Thoracic aorta (tissue), 2 donors: Measurements from ENCODE around the gene NDUFB1. TPM values are rescaled to one million over a fixed set of nuclear protein-coding genes. Genes with fewer than 3 reads are reported as not detected.

Source experiments
- ATAC-seq: fragments of 150-250 bp; one replicate; pipeline ENCODE4 v1.8.0; 2017; ENCODE audit warnings: low read depth; ENCODE audit not compliant: insufficient number of reproducible peaks, low FRiP score
- DNase-seq: peaks from one replicate; pipeline ENCODE4 v3.0.0-alpha.2; 2020; ENCODE audit warnings: low spot score
- H3K27ac ChIP-seq, 2 donors: fragments of 200-600 bp; sonication (generic); 1 replicate in 1 of 2; 2 replicates in 1 of 2; pipeline ENCODE4 v1.5.1; 2016; ENCODE audit warnings: mild to moderate bottlenecking in 2 of 2, moderate library complexity in 2 of 2
- H3K27me3 ChIP-seq: fragments of 200-600 bp; sonication (generic); replicated peaks from 2 replicates; pipeline ENCODE4 v1.6.0; 2016; ENCODE audit warnings: mild to moderate bottlenecking; ENCODE audit not compliant: insufficient read depth
- H3K36me3 ChIP-seq: fragments of 200-600 bp; sonication (generic); one replicate; pipeline ENCODE4 v1.5.1; 2016
- H3K4me1 ChIP-seq, 2 donors: fragments of 200-600 bp; sonication (generic); 1 replicate in 1 of 2; 2 replicates in 1 of 2; pipeline versions ENCODE4 v1.5.1 to v1.6.0; 2016; ENCODE audit warnings: low read depth in 2 of 2, mild to moderate bottlenecking in 1 of 2; ENCODE audit not compliant: control insufficient read depth in 1 of 2
- H3K4me3 ChIP-seq: fragments of 200-600 bp; sonication (generic); 2 replicates; pipeline ENCODE4 v1.5.1; 2016; ENCODE audit warnings: mild to moderate bottlenecking
- H3K9me3 ChIP-seq: fragments of 200-600 bp; sonication (generic); 2 replicates; pipeline ENCODE4 v1.5.1; 2016
- total RNA-seq, 2 donors: library from RNA; depleted of rRNA; stranded (reverse); fragments of >200 nt; gene quantifications; one replicate each; pipeline versions ENCODE4 v1.1.0 to v1.2.3, GENCODE V29; 2016
- TF ChIP-seq, protein P1 (sequence below): fragments of 200-600 bp; sonication (generic); IDR thresholded peaks from one replicate; pipeline ENCODE4 v1.5.1; 2019; ENCODE audit warnings: antibody characterized with exemption

NDUFB1 gene
- total RNA-seq, 2 donors from 2014 or later: 199 to 491 TPM

- TF ChIP-seq, protein P1, sequence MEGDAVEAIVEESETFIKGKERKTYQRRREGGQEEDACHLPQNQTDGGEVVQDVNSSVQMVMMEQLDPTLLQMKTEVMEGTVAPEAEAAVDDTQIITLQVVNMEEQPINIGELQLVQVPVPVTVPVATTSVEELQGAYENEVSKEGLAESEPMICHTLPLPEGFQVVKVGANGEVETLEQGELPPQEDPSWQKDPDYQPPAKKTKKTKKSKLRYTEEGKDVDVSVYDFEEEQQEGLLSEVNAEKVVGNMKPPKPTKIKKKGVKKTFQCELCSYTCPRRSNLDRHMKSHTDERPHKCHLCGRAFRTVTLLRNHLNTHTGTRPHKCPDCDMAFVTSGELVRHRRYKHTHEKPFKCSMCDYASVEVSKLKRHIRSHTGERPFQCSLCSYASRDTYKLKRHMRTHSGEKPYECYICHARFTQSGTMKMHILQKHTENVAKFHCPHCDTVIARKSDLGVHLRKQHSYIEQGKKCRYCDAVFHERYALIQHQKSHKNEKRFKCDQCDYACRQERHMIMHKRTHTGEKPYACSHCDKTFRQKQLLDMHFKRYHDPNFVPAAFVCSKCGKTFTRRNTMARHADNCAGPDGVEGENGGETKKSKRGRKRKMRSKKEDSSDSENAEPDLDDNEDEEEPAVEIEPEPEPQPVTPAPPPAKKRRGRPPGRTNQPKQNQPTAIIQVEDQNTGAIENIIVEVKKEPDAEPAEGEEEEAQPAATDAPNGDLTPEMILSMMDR: no peak
- H3K27me3 ChIP-seq: no peaks in the 10 kb centered on the region
- no peak overlapping the region for H3K27ac ChIP-seq
- H3K9me3 ChIP-seq: no peaks in the 10 kb centered on the region
- no peak overlapping the region for H3K4me3 ChIP-seq
- H3K4me1 ChIP-seq: peaks cover 19 to 21% of the 10 kb centered on the region in 2 donors
- ATAC-seq: no peak
- H3K36me3 ChIP-seq: no peaks in the 10 kb centered on the region
- DNase-seq: no peak
Measured at GRCh38 chr14:92108345-92109254, 12.9 kb downstream of the NDUFB1 start.

- DNase-seq (peak; percentile 90), ATAC-seq (peak; percentile 89)
- Histone ChIP-seq H3K4me3 (peak within 1 kb of the TSS; percentile 99), H3K36me3 (no peaks in the 10 kb centered on the region), H3K4me1 (peaks cover 18 to 33% of the 10 kb centered on the region in 2 donors), H3K27me3 (no peaks in the 10 kb centered on the region), H3K27ac (peak within 1 kb of the TSS; percentile 94 to 97), H3K9me3 (no peaks in the 10 kb centered on the region)
- TF ChIP-seq, protein P1: peak; percentile 61
Measured at GRCh38 chr14:92106143-92106926, 15.2 kb downstream of the NDUFB1 start, which contains the start of gene ATXN3. Gene ATXN3, minus strand, starts transcription at chr14:92106582. Its CDS starts 30 bp downstream, at chr14:92106552.

DNA sequence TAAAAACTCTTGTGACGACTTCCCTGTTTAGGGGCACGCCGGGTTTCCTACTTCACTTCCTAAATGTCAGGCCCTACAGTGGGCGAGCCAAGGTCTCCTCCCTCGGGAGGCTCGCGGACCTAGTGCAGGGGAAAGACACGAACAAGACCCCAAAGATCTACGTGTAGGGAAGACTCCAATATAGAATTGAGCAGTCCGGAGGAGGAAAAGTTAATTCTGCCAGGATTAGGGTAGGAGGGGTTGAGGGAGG, 15.7 kb downstream of the NDUFB1 start:
- ATAC-seq (no peak), DNase-seq (no peak)
- H3K27ac ChIP-seq: peak overlapping the region; percentile 94 to 97
- peaks cover 18 to 33% of the 10 kb centered on the region in 2 donors for H3K4me1 ChIP-seq
- peak overlapping the region; percentile 99 for H3K4me3 ChIP-seq
- no peaks in the 10 kb centered on the region for H3K9me3 ChIP-seq
- TF ChIP-seq, protein P1: no peak
- H3K36me3 ChIP-seq: no peaks in the 10 kb centered on the region
- no peaks in the 10 kb centered on the region for H3K27me3 ChIP-seq

DNA sequence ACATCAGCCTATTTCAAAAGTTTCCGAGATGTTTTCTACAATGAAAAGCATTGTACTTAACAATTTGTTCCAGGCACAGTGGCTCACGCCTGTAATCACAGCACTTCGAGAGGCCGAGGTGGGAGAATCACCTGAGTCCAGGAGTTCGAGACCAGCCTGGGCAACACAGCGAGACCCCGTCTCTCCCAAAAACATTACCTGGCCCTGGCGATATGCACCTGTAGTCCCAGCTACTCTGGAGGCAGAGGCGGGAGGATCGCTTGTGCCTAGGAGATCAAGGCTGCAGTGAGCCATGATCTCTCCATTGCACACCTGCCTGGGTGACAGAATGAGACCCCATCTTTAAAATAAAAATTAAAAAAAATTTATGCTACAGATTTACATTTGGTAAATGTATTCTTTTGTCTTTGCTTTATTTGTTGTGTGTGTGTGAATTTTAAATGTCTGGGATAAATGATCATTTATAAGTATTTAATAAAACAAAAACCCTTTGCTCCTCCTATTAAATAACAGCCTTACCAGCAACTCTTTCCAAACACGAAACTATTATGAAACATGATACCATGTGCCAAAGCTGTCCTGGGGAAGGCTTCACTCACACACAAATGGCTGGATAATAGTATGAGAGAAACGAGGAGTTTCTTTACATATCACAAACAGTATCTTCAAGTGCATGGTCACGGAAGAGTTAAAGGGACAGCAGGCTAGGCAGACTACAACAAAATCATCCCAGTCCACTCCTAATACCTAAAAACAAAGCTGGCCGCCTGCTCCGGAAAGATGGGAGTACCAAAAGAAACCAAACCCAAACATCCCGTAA, 16.2 kb downstream of the NDUFB1 start:
- DNase-seq: no peak
- Histone ChIP-seq H3K27ac (peak overlapping the region; percentile 94 to 97), H3K36me3 (no peaks in the 10 kb centered on the region), H3K27me3 (no peaks in the 10 kb centered on the region), H3K4me3 (peak overlapping the region; percentile 99), H3K4me1 (peaks cover 18 to 33% of the 10 kb centered on the region in 2 donors), H3K9me3 (no peaks in the 10 kb centered on the region)
- TF ChIP-seq, protein P1: no peak
- peak; percentile 4 for ATAC-seq
